Stomach (tissue), 4 donors: ENCODE measurements around the gene JAK1.

ENCODE experiments used
- EP300 ChIP-seq: sonication (generic); formaldehyde crosslinking; IDR thresholded peaks from one replicate; pipeline ENCODE4 v1.6.1; 2017; ENCODE audit warnings: antibody characterized with exemption
- POLR2A ChIP-seq, 4 donors: fragments of 450-650 bp; IDR thresholded peaks; one replicate each; pipeline ENCODE4 v1.6.1; 2016; ENCODE audit warnings: antibody characterized with exemption in 4 of 4, control low read depth in 2 of 4, mild to moderate bottlenecking in 1 of 4, moderate library complexity in 1 of 4
- TF ChIP-seq, protein P1 (sequence below), 7 experiments: fragments of 450-650 bp in 4 of 7; fragments of 200-600 bp in 3 of 7; sonication (generic) in 3 of 7; IDR thresholded peaks; one replicate each; pipeline ENCODE4 v1.5.1; 2016 to 2019; ENCODE audit warnings: antibody characterized with exemption in 7 of 7, control low read depth in 2 of 7, mild to moderate bottlenecking in 1 of 7

- TF ChIP-seq, protein P1, sequence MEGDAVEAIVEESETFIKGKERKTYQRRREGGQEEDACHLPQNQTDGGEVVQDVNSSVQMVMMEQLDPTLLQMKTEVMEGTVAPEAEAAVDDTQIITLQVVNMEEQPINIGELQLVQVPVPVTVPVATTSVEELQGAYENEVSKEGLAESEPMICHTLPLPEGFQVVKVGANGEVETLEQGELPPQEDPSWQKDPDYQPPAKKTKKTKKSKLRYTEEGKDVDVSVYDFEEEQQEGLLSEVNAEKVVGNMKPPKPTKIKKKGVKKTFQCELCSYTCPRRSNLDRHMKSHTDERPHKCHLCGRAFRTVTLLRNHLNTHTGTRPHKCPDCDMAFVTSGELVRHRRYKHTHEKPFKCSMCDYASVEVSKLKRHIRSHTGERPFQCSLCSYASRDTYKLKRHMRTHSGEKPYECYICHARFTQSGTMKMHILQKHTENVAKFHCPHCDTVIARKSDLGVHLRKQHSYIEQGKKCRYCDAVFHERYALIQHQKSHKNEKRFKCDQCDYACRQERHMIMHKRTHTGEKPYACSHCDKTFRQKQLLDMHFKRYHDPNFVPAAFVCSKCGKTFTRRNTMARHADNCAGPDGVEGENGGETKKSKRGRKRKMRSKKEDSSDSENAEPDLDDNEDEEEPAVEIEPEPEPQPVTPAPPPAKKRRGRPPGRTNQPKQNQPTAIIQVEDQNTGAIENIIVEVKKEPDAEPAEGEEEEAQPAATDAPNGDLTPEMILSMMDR (IDR thresholded peaks at IDR 0.05): no peak
- TF ChIP-seq EP300 (no peak), POLR2A (IDR thresholded peaks at IDR 0.05) (no peak)
Observed at GRCh38 chr1:64928325-64928724, 38.0 kb downstream of the JAK1 start.
